OCI-LY1 (cell line): ENCODE data around the gene TSGA10.

Source experiments
- H2AFZ ChIP-seq: fragments of 200-600 bp; sonication (generic), shearing (Covaris generic); 2 replicates; pipeline ENCODE4 v1.6.0; 2014; ENCODE audit warnings: antibody characterized with exemption, mild to moderate bottlenecking, low read length
- H3F3A ChIP-seq: fragments of 200-600 bp; sonication (generic), shearing (Covaris generic); 2 replicates; pipeline ENCODE4 v1.6.0; 2014; ENCODE audit warnings: mild to moderate bottlenecking, antibody characterized with exemption, low read length, moderate library complexity; ENCODE audit not compliant: insufficient read depth
- H3K27ac ChIP-seq: fragments of 200-600 bp; sonication (generic); 2 replicates; pipeline ENCODE4 v1.5.1; 2014; ENCODE audit warnings: low read length, mixed run types, mild to moderate bottlenecking, low read depth; ENCODE audit not compliant: poor library complexity, severe bottlenecking
- H3K27me3 ChIP-seq: fragments of 200-600 bp; sonication (generic); 2 replicates; pipeline ENCODE4 v1.6.0; 2014; ENCODE audit warnings: antibody characterized with exemption, mild to moderate bottlenecking, low read length, moderate library complexity; ENCODE audit not compliant: insufficient read depth
- H3K36me3 ChIP-seq: fragments of 200-600 bp; sonication (generic); 2 replicates; pipeline ENCODE4 v1.6.1; 2014; ENCODE audit warnings: mild to moderate bottlenecking, antibody characterized with exemption, low read length, moderate library complexity, mixed read lengths; ENCODE audit not compliant: insufficient read depth
- H3K4me1 ChIP-seq: fragments of 200-600 bp; sonication (generic); 2 replicates; pipeline ENCODE4 v1.5.1; 2014; ENCODE audit warnings: mild to moderate bottlenecking, low read length, moderate library complexity; ENCODE audit not compliant: insufficient read depth, severe bottlenecking
- H3K4me2 ChIP-seq: fragments of 200-600 bp; sonication (generic), shearing (Covaris generic); 2 replicates; pipeline ENCODE4 v1.6.1; 2014; ENCODE audit warnings: low read length
- H3K4me3 ChIP-seq: fragments of 200-600 bp; sonication (generic); 2 replicates; pipeline ENCODE4 v1.5.1; 2014; ENCODE audit warnings: low read length, low read depth, mild to moderate bottlenecking, mixed read lengths; ENCODE audit not compliant: poor library complexity, severe bottlenecking
- H3K79me2 ChIP-seq: fragments of 200-600 bp; shearing (Covaris generic); 2 replicates; pipeline ENCODE4 v1.6.1; 2016; ENCODE audit warnings: mixed run types, low read length, mixed read lengths; ENCODE audit not compliant: insufficient read depth
- H3K9ac ChIP-seq: fragments of 200-600 bp; sonication (generic), shearing (Covaris generic); 2 replicates; pipeline ENCODE4 v1.6.1; 2014; ENCODE audit warnings: mild to moderate bottlenecking, low read length, mixed read lengths
- H3K9me2 ChIP-seq: fragments of 200-600 bp; sonication (generic), shearing (Covaris generic); 2 replicates; pipeline ENCODE4 v1.6.1; 2014; ENCODE audit warnings: low read depth, mild to moderate bottlenecking, low read length, mixed read lengths
- H3K9me3 ChIP-seq: fragments of 200-600 bp; shearing (Covaris generic); 2 replicates; pipeline ENCODE4 v1.6.1; 2014; ENCODE audit warnings: low read length, mixed read lengths
- H4K20me1 ChIP-seq: fragments of 200-600 bp; sonication (generic), shearing (Covaris generic); 2 replicates; pipeline ENCODE4 v1.6.0; 2016; ENCODE audit warnings: mild to moderate bottlenecking, low read length; ENCODE audit not compliant: insufficient read depth
- CTCF ChIP-seq: fragments of 200-600 bp; sonication (generic), shearing (Covaris generic); IDR thresholded peaks from 2 replicates; pipeline ENCODE4 v1.5.1; 2017; ENCODE audit warnings: mild to moderate bottlenecking, antibody characterized with exemption, low read length, moderate library complexity, mixed read lengths
- EZH2 ChIP-seq: fragments of 200-600 bp; sonication (generic), shearing (Covaris generic); IDR thresholded peaks from 2 replicates; pipeline ENCODE4 v1.8.0; 2017; ENCODE audit warnings: borderline replicate concordance, mixed run types, mild to moderate bottlenecking, antibody characterized with exemption, low read length, moderate library complexity, mixed read lengths

Gene TSGA10

GRCh38 chr2:99086385-99086784, 68.4 kb downstream of the TSGA10 start:
- Histone ChIP-seq H3K9me2 (no peaks in the 10 kb centered on the region), H3F3A (no peaks in the 10 kb centered on the region), H3K9ac (no peak overlapping the region), H3K4me1 (no peaks in the 10 kb centered on the region), H2AFZ (no peak overlapping the region), H3K4me3 (no peak overlapping the region), H3K27ac (no peak overlapping the region), H3K27me3 (no peaks in the 10 kb centered on the region; the same call in 1 of the 2 replicates), H3K36me3 (no peaks in the 10 kb centered on the region), H4K20me1 (no peaks in the 10 kb centered on the region), H3K9me3 (no peaks in the 10 kb centered on the region), H3K4me2 (no peak overlapping the region), H3K79me2 (no peaks in the 10 kb centered on the region)
- TF ChIP-seq EZH2 (no peak), CTCF (no peak)

- no peaks in the 10 kb centered on the region for H3K9me2 ChIP-seq
- no peaks in the 10 kb centered on the region for H3K79me2 ChIP-seq
- H4K20me1 ChIP-seq, result no peaks in the 10 kb centered on the region
- H3K9ac ChIP-seq, result no peak overlapping the region
- H3K27me3 ChIP-seq, result no peaks in the 10 kb centered on the region; the same call in 1 of the 2 replicates
- H3K27ac ChIP-seq, result no peak overlapping the region
- no peaks in the 10 kb centered on the region for H3F3A ChIP-seq
- H3K4me2 ChIP-seq, result no peak overlapping the region
- no peak overlapping the region for H2AFZ ChIP-seq
- H3K36me3 ChIP-seq, result no peaks in the 10 kb centered on the region
- H3K4me1 ChIP-seq, result no peaks in the 10 kb centered on the region
- TF ChIP-seq EZH2, result no peak
- TF ChIP-seq CTCF, result peak; percentile 20; the same call in 1 of the 2 replicates
- no peak overlapping the region for H3K4me3 ChIP-seq
- no peaks in the 10 kb centered on the region for H3K9me3 ChIP-seq
These were observed 69.3 kb downstream of the TSGA10 start for GRCh38 chr2:99085421-99085820.

GRCh38 chr2:99084256-99084655, 70.5 kb downstream of the TSGA10 start:
- Histone ChIP-seq H3K4me2 (no peak overlapping the region), H3K4me3 (no peak overlapping the region), H3F3A (no peaks in the 10 kb centered on the region), H3K9me3 (no peaks in the 10 kb centered on the region), H2AFZ (no peak overlapping the region), H3K27ac (no peak overlapping the region), H3K9me2 (no peaks in the 10 kb centered on the region), H3K9ac (no peak overlapping the region), H4K20me1 (no peaks in the 10 kb centered on the region), H3K27me3 (no peaks in the 10 kb centered on the region; the same call in 1 of the 2 replicates), H3K4me1 (no peaks in the 10 kb centered on the region), H3K79me2 (no peaks in the 10 kb centered on the region), H3K36me3 (no peaks in the 10 kb centered on the region)
- TF ChIP-seq CTCF, result no peak
- no peak for TF ChIP-seq EZH2
